Dermis microvascular lymphatic vessel endothelial cell (primary cell): Measurements from ENCODE around the gene ECI2. TPM values are rescaled to one million over a fixed set of nuclear protein-coding genes. Genes with fewer than 3 reads are reported as not detected.

ENCODE experiments used
- DNase-seq, 2 donors: peaks; one replicate each; pipeline versions ENCODE4 v3.0.0 to v3.0.0-alpha.2; 2010; ENCODE audit warnings: low read depth in 2 of 2
- total RNA-seq: library from RNA; depleted of rRNA; stranded (reverse); fragments of >200 nt; gene quantifications from 2 replicates; pipeline ENCODE4 v1.2.1, GENCODE V29; 2014

Gene ECI2
- total RNA-seq, 1 donor from 2014 or later, result 67.4 TPM

GRCh38 chr6:4139272-4139671 is 3.9 kb upstream of the ECI2 start:
- DNase-seq, result no peak

- no peak for DNase-seq
Observed at GRCh38 chr6:4138186-4138585, 2.8 kb upstream of the ECI2 start.

GRCh38 chr6:4136354-4136831 is 1.0 kb upstream of the ECI2 start:
- no peak for DNase-seq

- peak; percentile 83 to 95 for DNase-seq
Observed at GRCh38 chr6:4135665-4136353, 434 bp upstream of the ECI2 start.

GRCh38 chr6:4133941-4134838 is 1.2 kb downstream of the ECI2 start:
- DNase-seq, result peak in 1 of 2 donors; percentile 29

GRCh38 chr6:4130357-4130987 is 4.9 kb downstream of the ECI2 start:
- DNase-seq, result peak in 1 of 2 donors; percentile 5

- DNase-seq, result peak in 1 of 2 donors; percentile 34
Observed at GRCh38 chr6:4129446-4129845, 5.9 kb downstream of the ECI2 start.

- DNase-seq, result peak in 1 of 2 donors; percentile 68
Observed at GRCh38 chr6:4128748-4129147, 6.6 kb downstream of the ECI2 start.

GRCh38 chr6:4128072-4128471 is 7.3 kb downstream of the ECI2 start:
- DNase-seq, result no peak

- peak; percentile 28 to 78 for DNase-seq
Observed at GRCh38 chr6:4125933-4126864, 9.2 kb downstream of the ECI2 start.

GRCh38 chr6:4125500-4125899 is 9.9 kb downstream of the ECI2 start:
- DNase-seq, result no peak

- DNase-seq, result no peak
Observed at GRCh38 chr6:4124351-4124750, 11.0 kb downstream of the ECI2 start.

- no peak for DNase-seq
Observed at GRCh38 chr6:4115741-4116140, 19.6 kb downstream of the ECI2 start.

GRCh38 chr6:4114123-4114522 is 21.3 kb downstream of the ECI2 start:
- no peak for DNase-seq

- no peak for DNase-seq
Observed at GRCh38 chr6:4113649-4114048, 21.7 kb downstream of the ECI2 start.

- no peak for DNase-seq
Observed at GRCh38 chr6:4112366-4112765, 23.0 kb downstream of the ECI2 start.

- peak in 1 of 2 donors; percentile 55 for DNase-seq
Observed at GRCh38 chr6:4109363-4109815, 26.0 kb downstream of the ECI2 start.

GRCh38 chr6:4108561-4109093 is 26.7 kb downstream of the ECI2 start:
- DNase-seq, result no peak

- no peak for DNase-seq
Observed at GRCh38 chr6:4107873-4108272, 27.5 kb downstream of the ECI2 start.

- DNase-seq, result no peak
Observed at GRCh38 chr6:4105980-4106536, 29.3 kb downstream of the ECI2 start.
